ENCODE data around the gene ATG5. TPM values are rescaled to one million over a fixed set of nuclear protein-coding genes. Genes with fewer than 3 reads are reported as not detected.

Gene ATG5
- total and polyA plus RNA-seq, 11 donors: 8.8 to 23.9 (median 14.3) TPM

- DNase-seq (no peak), ATAC-seq (no peak)
- intact Hi-C loops (cut with DNase I): no loop called here
- Histone ChIP-seq H3K36me3 (no peaks in the 10 kb centered on the region), H3K4me1 (peaks cover 0 to 25% (median 0%) of the 10 kb centered on the region in 12 donors), H3K27me3 (peaks cover 0 to 7% (median 0%) of the 10 kb centered on the region in 9 donors), H3K9me3 (no peaks in the 10 kb centered on the region), H3K4me3 (no peak overlapping the region), H3K27ac (no peak overlapping the region)
- TF ChIP-seq POLR2A (IDR thresholded peaks at IDR 0.05) (no peak), CTCF (IDR thresholded peaks at IDR 0.05) (no peak)
- WGBS, 4 donors: 43 to 57% (median 55%) methylated on average over 7 of the region's 7 CpGs
Measured at GRCh38 chr6:106145741-106146227, 179.8 kb downstream of the ATG5 start.

GRCh38 chr6:106145144-106145543 is 180.4 kb downstream of the ATG5 start:
- intact Hi-C loops (cut with DNase I): no loop called here
- 44 to 88% (median 61%) methylated on average over 1 to 4 of the region's 4 CpGs for WGBS, 4 donors

GRCh38 chr6:106143665-106144064 is 181.9 kb downstream of the ATG5 start:
- no peak overlapping the region for H3K27ac ChIP-seq
- no peak overlapping the region for H3K4me3 ChIP-seq
- no peaks in the 10 kb centered on the region for H3K36me3 ChIP-seq
- TF ChIP-seq CTCF (IDR thresholded peaks at IDR 0.05) (no peak), POLR2A (IDR thresholded peaks at IDR 0.05) (no peak)
- WGBS, 4 donors: 76 to 92% (median 91%) methylated on average over 11 to 12 of the region's 12 CpGs
- intact Hi-C loops (cut with DNase I): no loop called here
- DNase-seq (no peak), ATAC-seq (no peak)
- H3K9me3 ChIP-seq: no peaks in the 10 kb centered on the region
- peaks cover 0 to 25% (median 0%) of the 10 kb centered on the region in 12 donors for H3K4me1 ChIP-seq
- peaks cover 0 to 7% (median 0%) of the 10 kb centered on the region in 9 donors for H3K27me3 ChIP-seq

More at GRCh38 chr6:106145144-106145543, 180.4 kb downstream of the ATG5 start:
- ATAC-seq (no peak), DNase-seq (no peak)
- Histone ChIP-seq H3K27me3 (peaks cover 0 to 7% (median 0%) of the 10 kb centered on the region in 9 donors), H3K4me1 (peaks cover 0 to 25% (median 0%) of the 10 kb centered on the region in 12 donors), H3K4me3 (no peak overlapping the region), H3K36me3 (no peaks in the 10 kb centered on the region), H3K9me3 (no peaks in the 10 kb centered on the region), H3K27ac (no peak overlapping the region)
- TF ChIP-seq POLR2A (IDR thresholded peaks at IDR 0.05) (no peak), CTCF (IDR thresholded peaks at IDR 0.05) (no peak)

GRCh38 chr6:106142876-106143431 is 182.6 kb downstream of the ATG5 start:
- Histone ChIP-seq H3K4me3 (no peak overlapping the region), H3K36me3 (no peaks in the 10 kb centered on the region), H3K9me3 (no peaks in the 10 kb centered on the region), H3K27ac (peak overlapping the region in 1 of 12 donors; percentile 34), H3K4me1 (peaks cover 0 to 25% (median 0%) of the 10 kb centered on the region in 12 donors), H3K27me3 (peaks cover 0 to 7% (median 0%) of the 10 kb centered on the region in 9 donors)
- 78 to 88% (median 80%) methylated on average over 2 of the region's 2 CpGs for WGBS, 4 donors
- ATAC-seq (no peak), DNase-seq (no peak)
- no peak for TF ChIP-seq CTCF (IDR thresholded peaks at IDR 0.05)
- intact Hi-C loops (cut with DNase I): no loop called here

All from heart left ventricle (tissue), 16 donors.